GM18498 (cell line): ENCODE data around the gene GTF2H4.
A peak's percentile ranks its signal among the peaks of the same experiment; 100 is the strongest.
"Not testable (repeated sequence)": the region's sequence is repeated elsewhere in the genome, so short reads cannot be mapped to it uniquely, and the experiment has no call there.

Experiments
- ATAC-seq: cut with Tn5 transposase; IDR thresholded peaks from one replicate; pipeline ENCODE4 v1.9.1; 2021; ENCODE audit warnings: mild to moderate bottlenecking, moderate library complexity; ENCODE audit not compliant: unreplicated experiment

Gene GTF2H4

GRCh38 chr6:30907758-30908591 lies at the start of gene GTF2H4:
TSS of gene GTF2H4 (plus strand) at chr6:30908207.
- peak; percentile 95 for ATAC-seq

- not testable (repeated sequence) for ATAC-seq
Observed at GRCh38 chr6:30859726-30860125, 48.3 kb upstream of the GTF2H4 start.

- no peak for ATAC-seq
Observed at GRCh38 chr6:30861257-30862048, 46.6 kb upstream of the GTF2H4 start.

- no peak for ATAC-seq
Observed at GRCh38 chr6:30862156-30862875, 45.7 kb upstream of the GTF2H4 start.

- ATAC-seq, result no peak
Observed at GRCh38 chr6:30864325-30864724, 43.7 kb upstream of the GTF2H4 start.

GRCh38 chr6:30869241-30869749 lies 38.7 kb upstream of the GTF2H4 start:
- not testable (repeated sequence) for ATAC-seq

GRCh38 chr6:30870546-30870945 lies 37.5 kb upstream of the GTF2H4 start:
- ATAC-seq, result no peak

- no peak for ATAC-seq
Observed at GRCh38 chr6:30871592-30872183, 36.3 kb upstream of the GTF2H4 start.

GRCh38 chr6:30873137-30873640 lies 34.8 kb upstream of the GTF2H4 start:
- ATAC-seq, result no peak

- not testable (repeated sequence) for ATAC-seq
Observed at GRCh38 chr6:30873795-30874194, 34.2 kb upstream of the GTF2H4 start.

GRCh38 chr6:30875244-30876038 lies 32.6 kb upstream of the GTF2H4 start:
- no peak for ATAC-seq

GRCh38 chr6:30876039-30876730 lies 31.8 kb upstream of the GTF2H4 start:
- no peak for ATAC-seq

GRCh38 chr6:30877419-30878262 lies 30.4 kb upstream of the GTF2H4 start:
- ATAC-seq, result no peak

GRCh38 chr6:30879684-30880427 lies 28.2 kb upstream of the GTF2H4 start:
- ATAC-seq, result no peak

GRCh38 chr6:30880698-30881252 lies 27.2 kb upstream of the GTF2H4 start:
- ATAC-seq, result no peak

- ATAC-seq, result no peak
Observed at GRCh38 chr6:30881392-30882203, 26.4 kb upstream of the GTF2H4 start.
